ENCODE measurements around the gene RXFP1. TPM values are rescaled to one million over a fixed set of nuclear protein-coding genes. Genes with fewer than 3 reads are reported as not detected.
A peak's percentile ranks its signal among the peaks of the same experiment; 100 is the strongest.
"Not testable (repeated sequence)": the region's sequence is repeated elsewhere in the genome, so short reads cannot be mapped to it uniquely, and the experiment has no call there.

The RXFP1 gene
- total and polyA plus RNA-seq, 8 donors: 0.06 to 0.47 (median 0.23) TPM

GRCh38 chr4:158644760-158645159 is 123.1 kb downstream of the RXFP1 start:
- Histone ChIP-seq H3K27ac (no peak overlapping the region), H3K27me3 (no peaks in the 10 kb centered on the region), H3K9me3 (no peaks in the 10 kb centered on the region), H3K4me3 (no peak overlapping the region), H3K4me1 (no peaks in the 10 kb centered on the region), H3K36me3 (no peaks in the 10 kb centered on the region)
- DNase-seq (no peak), ATAC-seq (no peak), FAIRE-seq (no peak)
- TF ChIP-seq CTCF (IDR thresholded peaks at IDR 0.05): no peak
- 57 to 63% methylated on average over 3 of the region's 3 CpGs for WGBS, 2 donors
- intact Hi-C loops (cut with DNase I): no loop called here

- H3K4me1 ChIP-seq: no peaks in the 10 kb centered on the region
- no peaks in the 10 kb centered on the region for H3K36me3 ChIP-seq
- ATAC-seq: no peak
- no peak for DNase-seq
- intact Hi-C loops (cut with DNase I): no loop called here
- no peak overlapping the region for H3K4me3 ChIP-seq
- no peaks in the 10 kb centered on the region for H3K9me3 ChIP-seq
- H3K27me3 ChIP-seq: no peaks in the 10 kb centered on the region
- 42 to 60% methylated on average over 4 of the region's 4 CpGs for WGBS, 2 donors
- no peak for TF ChIP-seq CTCF (IDR thresholded peaks at IDR 0.05)
- H3K27ac ChIP-seq: no peak overlapping the region
- FAIRE-seq: no peak
Measured at GRCh38 chr4:158649111-158649680, 127.5 kb downstream of the RXFP1 start.

- WGBS, 2 donors: 19 to 26% methylated on average over 2 of the region's 2 CpGs
- no peak for ATAC-seq
- no peak overlapping the region for H3K27ac ChIP-seq
- no peaks in the 10 kb centered on the region for H3K9me3 ChIP-seq
- TF ChIP-seq CTCF (IDR thresholded peaks at IDR 0.05): no peak
- intact Hi-C loops (cut with DNase I): no loop called here
- DNase-seq: no peak
- H3K27me3 ChIP-seq: no peaks in the 10 kb centered on the region
- H3K36me3 ChIP-seq: no peaks in the 10 kb centered on the region
- no peak overlapping the region for H3K4me3 ChIP-seq
- FAIRE-seq: peak; percentile 37
- H3K4me1 ChIP-seq: no peaks in the 10 kb centered on the region
Measured at GRCh38 chr4:158652920-158653319, 131.2 kb downstream of the RXFP1 start.

- no peak for DNase-seq
- intact Hi-C loops (cut with DNase I): no loop called here
- Histone ChIP-seq H3K27me3 (no peaks in the 10 kb centered on the region), H3K27ac (no peak overlapping the region), H3K4me3 (no peak overlapping the region), H3K9me3 (no peaks in the 10 kb centered on the region), H3K4me1 (no peaks in the 10 kb centered on the region), H3K36me3 (no peaks in the 10 kb centered on the region)
- no peak for ATAC-seq
- WGBS, 2 donors: 77 to 78% methylated on average over 1 of the region's 1 CpG
- FAIRE-seq: no peak
- TF ChIP-seq CTCF (IDR thresholded peaks at IDR 0.05): no peak
Measured at GRCh38 chr4:158656439-158656838, 134.8 kb downstream of the RXFP1 start.

GRCh38 chr4:158657291-158657690 is 135.6 kb downstream of the RXFP1 start:
- Histone ChIP-seq H3K4me3 (no peak overlapping the region), H3K36me3 (no peaks in the 10 kb centered on the region), H3K4me1 (no peaks in the 10 kb centered on the region), H3K9me3 (no peaks in the 10 kb centered on the region), H3K27ac (no peak overlapping the region), H3K27me3 (no peaks in the 10 kb centered on the region)
- ATAC-seq (no peak), DNase-seq (peak in 1 of 6 donors; percentile 50), FAIRE-seq (no peak)
- no peak for TF ChIP-seq CTCF (IDR thresholded peaks at IDR 0.05)
- WGBS, 2 donors: 79 to 83% methylated on average over 11 of the region's 11 CpGs
- intact Hi-C loops (cut with DNase I): no loop called here

GRCh38 chr4:158663255-158663654 is 141.6 kb downstream of the RXFP1 start:
- DNase-seq; FAIRE-seq; H3K4me1 ChIP-seq; H3K27me3 ChIP-seq; H3K27ac ChIP-seq; ATAC-seq; H3K36me3 ChIP-seq; H3K9me3 ChIP-seq; intact Hi-C loops (cut with DNase I); H3K4me3 ChIP-seq: not testable (repeated sequence)
- WGBS, 2 donors: 61 to 72% methylated on average over 4 of the region's 4 CpGs

GRCh38 chr4:158663707-158664625 is 142.3 kb downstream of the RXFP1 start:
- H3K4me1 ChIP-seq; H3K27ac ChIP-seq; H3K9me3 ChIP-seq; H3K4me3 ChIP-seq; DNase-seq; FAIRE-seq; intact Hi-C loops (cut with DNase I); ATAC-seq; H3K36me3 ChIP-seq; H3K27me3 ChIP-seq: not testable (repeated sequence)
- 66 to 79% methylated on average over 8 of the region's 8 CpGs for WGBS, 2 donors

Data from pancreas (tissue), 10 donors.